Progenitor cell of endocrine pancreas (in vitro differentiated cells): ENCODE data around the gene ROR1. TPM values are rescaled to one million over a fixed set of nuclear protein-coding genes. Genes with fewer than 3 reads are reported as not detected.

Experiments used
- DNase-seq: peaks from one replicate; pipeline ENCODE4 v3.0.0; 2021; ENCODE audit warnings: low spot score; ENCODE audit not compliant: unreplicated experiment
- H3K27ac Mint-ChIP-seq: 2 replicates; pipeline ENCODE4 v1.8.0; 2021; ENCODE audit warnings: mild to moderate bottlenecking, moderate library complexity, mixed read lengths
- H3K27me3 Mint-ChIP-seq: 2 replicates; pipeline ENCODE4 v1.8.0; 2021; ENCODE audit warnings: mixed read lengths
- H3K36me3 Mint-ChIP-seq: 2 replicates; pipeline ENCODE4 v1.8.0; 2022; ENCODE audit warnings: mixed read lengths; ENCODE audit not compliant: insufficient read depth
- H3K4me1 Mint-ChIP-seq: 2 replicates; pipeline ENCODE4 v1.8.0; 2021; ENCODE audit warnings: low read depth, mixed read lengths
- H3K4me3 Mint-ChIP-seq: 2 replicates; pipeline ENCODE4 v1.8.0; 2021; ENCODE audit warnings: low read depth, mild to moderate bottlenecking, moderate library complexity, mixed read lengths
- H3K9me3 Mint-ChIP-seq: 2 replicates; pipeline ENCODE4 v1.8.0; 2021; ENCODE audit warnings: low read depth, mixed read lengths
- total RNA-seq: library from RNA; stranded (reverse); gene quantifications from 2 replicates; pipeline ENCODE4 v1.2.1, GENCODE V29; 2021
- TF ChIP-seq, protein P1 (sequence below): fragments of 200-600 bp; sonication (generic); IDR thresholded peaks from one replicate; pipeline ENCODE4 v1.5.0; 2021; ENCODE audit warnings: antibody characterized with exemption, mild to moderate bottlenecking; ENCODE audit not compliant: unreplicated experiment

Gene ROR1
- total RNA-seq, 1 donor from 2014 or later: 63.8 TPM

DNA sequence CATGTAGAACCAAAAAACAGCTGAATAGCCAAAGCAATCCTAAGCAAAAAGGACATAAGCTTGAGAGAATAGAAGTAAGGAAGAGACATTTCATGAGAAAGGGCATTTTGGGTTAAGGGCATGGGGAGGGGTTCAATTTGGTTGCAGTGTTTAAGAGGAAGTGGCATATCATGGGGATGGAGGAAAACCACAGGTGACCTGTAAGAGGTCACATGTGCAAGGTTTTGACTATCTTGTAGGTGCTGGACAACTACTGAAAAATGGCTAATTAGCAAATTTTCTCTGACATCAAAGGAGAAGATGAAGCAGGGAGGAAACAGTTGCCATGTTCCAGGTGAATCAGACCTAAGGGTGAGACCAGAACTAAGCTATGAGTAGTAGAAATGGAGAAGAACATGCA is 31.3 kb upstream of the ROR1 start:
- no peaks in the 10 kb centered on the region for H3K9me3 Mint-ChIP-seq
- TF ChIP-seq, protein P1, sequence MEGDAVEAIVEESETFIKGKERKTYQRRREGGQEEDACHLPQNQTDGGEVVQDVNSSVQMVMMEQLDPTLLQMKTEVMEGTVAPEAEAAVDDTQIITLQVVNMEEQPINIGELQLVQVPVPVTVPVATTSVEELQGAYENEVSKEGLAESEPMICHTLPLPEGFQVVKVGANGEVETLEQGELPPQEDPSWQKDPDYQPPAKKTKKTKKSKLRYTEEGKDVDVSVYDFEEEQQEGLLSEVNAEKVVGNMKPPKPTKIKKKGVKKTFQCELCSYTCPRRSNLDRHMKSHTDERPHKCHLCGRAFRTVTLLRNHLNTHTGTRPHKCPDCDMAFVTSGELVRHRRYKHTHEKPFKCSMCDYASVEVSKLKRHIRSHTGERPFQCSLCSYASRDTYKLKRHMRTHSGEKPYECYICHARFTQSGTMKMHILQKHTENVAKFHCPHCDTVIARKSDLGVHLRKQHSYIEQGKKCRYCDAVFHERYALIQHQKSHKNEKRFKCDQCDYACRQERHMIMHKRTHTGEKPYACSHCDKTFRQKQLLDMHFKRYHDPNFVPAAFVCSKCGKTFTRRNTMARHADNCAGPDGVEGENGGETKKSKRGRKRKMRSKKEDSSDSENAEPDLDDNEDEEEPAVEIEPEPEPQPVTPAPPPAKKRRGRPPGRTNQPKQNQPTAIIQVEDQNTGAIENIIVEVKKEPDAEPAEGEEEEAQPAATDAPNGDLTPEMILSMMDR: no peak
- H3K27ac Mint-ChIP-seq: no peak overlapping the region
- H3K4me1 Mint-ChIP-seq: peaks cover 9% of the 10 kb centered on the region
- no peak overlapping the region for H3K4me3 Mint-ChIP-seq
- H3K36me3 Mint-ChIP-seq: no peaks in the 10 kb centered on the region
- no peaks in the 10 kb centered on the region for H3K27me3 Mint-ChIP-seq
- no peak for DNase-seq

DNA sequence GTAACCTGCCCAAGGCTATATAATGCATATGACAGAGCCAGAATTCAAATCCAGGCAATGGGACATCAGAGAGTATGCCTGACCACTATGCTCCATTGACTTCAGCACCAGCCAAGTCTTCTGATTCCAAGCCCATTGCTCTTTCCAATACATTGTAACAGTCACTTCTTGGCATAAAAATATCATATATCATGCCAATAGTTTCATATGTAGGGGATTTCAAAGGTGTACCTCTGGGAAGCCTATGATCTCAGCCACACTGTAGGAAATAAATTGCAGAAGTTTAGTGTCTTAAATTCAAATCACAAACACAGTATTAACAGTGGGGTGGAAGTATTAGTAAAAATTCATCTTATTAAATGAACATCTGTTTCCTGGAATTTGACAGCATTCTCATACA is 30.0 kb upstream of the ROR1 start:
- H3K36me3 Mint-ChIP-seq: no peaks in the 10 kb centered on the region
- no peak overlapping the region for H3K27ac Mint-ChIP-seq
- no peak overlapping the region for H3K4me3 Mint-ChIP-seq
- TF ChIP-seq, protein P1: no peak
- DNase-seq: no peak
- H3K4me1 Mint-ChIP-seq: peaks cover 7% of the 10 kb centered on the region
- no peaks in the 10 kb centered on the region for H3K9me3 Mint-ChIP-seq
- no peaks in the 10 kb centered on the region for H3K27me3 Mint-ChIP-seq

DNA sequence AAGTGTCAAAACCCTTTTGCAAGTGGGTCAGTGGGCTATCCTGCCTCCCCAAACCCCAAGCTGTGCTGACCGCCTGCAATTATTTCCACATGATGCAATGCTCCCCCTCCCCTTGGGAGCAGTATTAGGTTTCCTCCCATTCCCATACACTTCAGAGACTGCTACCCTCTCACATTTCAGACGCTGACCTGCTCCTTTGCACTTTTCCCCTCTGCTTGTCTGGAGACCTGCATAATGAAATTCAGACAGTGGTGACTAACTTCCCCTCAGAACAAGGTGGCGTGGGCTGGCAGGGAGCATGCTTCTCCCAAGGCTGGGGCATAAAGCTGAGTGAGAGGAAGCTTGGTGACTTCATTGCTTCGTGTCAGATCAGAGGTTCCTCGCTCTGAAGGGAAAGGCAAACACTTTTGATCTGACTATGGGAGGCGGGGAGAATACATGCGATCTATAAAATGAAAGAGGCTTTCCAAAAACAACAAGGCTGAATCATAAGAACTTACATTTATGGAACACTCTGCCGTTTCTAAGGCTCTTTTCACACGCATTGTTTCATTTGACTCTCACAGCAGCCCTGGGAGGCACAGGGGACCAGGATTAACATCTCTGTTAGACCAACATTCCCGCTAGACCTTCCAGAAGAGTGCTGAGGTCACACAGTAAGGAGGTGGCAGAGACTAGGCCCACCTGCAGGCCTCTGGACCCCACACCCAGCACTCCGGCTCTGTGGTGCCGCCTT is 27.5 kb upstream of the ROR1 start:
- TF ChIP-seq, protein P1: no peak
- DNase-seq: no peak
- Mint-ChIP-seq H3K36me3 (no peaks in the 10 kb centered on the region), H3K4me3 (no peak overlapping the region), H3K4me1 (peaks cover 10% of the 10 kb centered on the region), H3K9me3 (no peaks in the 10 kb centered on the region), H3K27ac (peak overlapping the region; percentile 19), H3K27me3 (no peaks in the 10 kb centered on the region)

DNA sequence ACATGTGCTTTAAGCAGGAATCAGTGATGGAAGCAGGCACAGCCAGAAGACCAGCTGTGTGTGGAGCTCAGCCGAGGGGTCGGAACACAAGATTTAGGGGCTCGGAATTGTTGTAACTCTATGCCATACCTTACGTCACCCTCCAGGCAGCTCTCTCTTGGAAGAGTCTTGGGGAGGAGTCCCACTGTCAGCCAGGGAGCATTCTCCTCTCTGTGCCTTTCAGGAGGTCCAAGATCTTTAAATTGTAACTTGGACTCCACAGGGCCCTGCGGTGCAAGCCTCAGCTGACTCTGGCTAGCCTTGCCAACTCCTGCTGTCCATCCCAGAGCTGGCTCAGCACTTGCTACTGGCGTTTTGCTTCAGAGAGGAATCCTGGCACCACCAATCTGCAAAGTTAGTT is 26.4 kb upstream of the ROR1 start:
- DNase-seq: no peak
- Mint-ChIP-seq H3K36me3 (no peaks in the 10 kb centered on the region), H3K4me1 (peaks cover 10% of the 10 kb centered on the region), H3K9me3 (no peaks in the 10 kb centered on the region), H3K27ac (no peak overlapping the region), H3K4me3 (no peak overlapping the region), H3K27me3 (no peaks in the 10 kb centered on the region)
- TF ChIP-seq, protein P1: no peak

DNA sequence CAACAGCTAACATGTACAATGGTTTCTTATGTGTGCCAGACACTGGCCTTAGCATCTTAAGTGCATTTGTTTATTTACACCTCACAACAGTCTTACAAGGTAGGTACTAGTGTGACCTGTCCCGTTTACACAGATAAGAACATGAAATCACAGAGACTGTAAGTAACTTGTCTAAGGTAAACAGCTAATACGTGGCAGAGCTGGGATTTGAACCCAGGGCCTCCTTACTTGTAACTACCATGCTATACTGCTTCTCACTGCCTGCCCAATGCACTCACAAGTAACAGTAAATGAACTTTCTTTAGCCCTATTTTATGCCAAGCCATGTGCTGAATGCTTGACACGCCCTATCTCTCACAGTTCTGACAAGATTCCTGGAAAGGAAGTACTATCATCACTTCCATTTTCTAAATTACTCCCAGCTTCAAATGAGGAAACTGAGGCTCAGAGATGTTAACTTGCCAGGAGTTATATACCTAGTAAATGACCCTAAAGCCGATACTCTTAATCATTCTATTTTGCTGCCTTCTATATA is 25.7 kb upstream of the ROR1 start:
- Mint-ChIP-seq H3K36me3 (no peaks in the 10 kb centered on the region), H3K27ac (no peak overlapping the region), H3K9me3 (no peaks in the 10 kb centered on the region), H3K27me3 (no peaks in the 10 kb centered on the region), H3K4me3 (no peak overlapping the region), H3K4me1 (peaks cover 10% of the 10 kb centered on the region)
- TF ChIP-seq, protein P1: no peak
- no peak for DNase-seq
